ENCODE results near the gene RALGPS1.

RALGPS1 gene

GRCh38 chr9:126914458-126915280, at the start of gene RALGPS1:
Gene RALGPS1, plus strand, starts transcription at chr9:126914782. Its CDS starts 47,508 bp downstream, at chr9:126962290.
- DNase-seq = peak; percentile 96

- DNase-seq = no peak
Observed at GRCh38 chr9:126869368-126869767, 45.2 kb upstream of the RALGPS1 start.

- DNase-seq = no peak
Observed at GRCh38 chr9:126872516-126872915, 42.1 kb upstream of the RALGPS1 start.

GRCh38 chr9:126874546-126875314, 39.9 kb upstream of the RALGPS1 start:
- DNase-seq = no peak

GRCh38 chr9:126875756-126876510, 38.6 kb upstream of the RALGPS1 start:
- DNase-seq = no peak

- no peak for DNase-seq
Observed at GRCh38 chr9:126876531-126876930, 38.1 kb upstream of the RALGPS1 start.

- no peak for DNase-seq
Observed at GRCh38 chr9:126877418-126877817, 37.2 kb upstream of the RALGPS1 start.

GRCh38 chr9:126879288-126879687, 35.3 kb upstream of the RALGPS1 start:
- DNase-seq = no peak

GRCh38 chr9:126880226-126880946, 34.2 kb upstream of the RALGPS1 start:
- DNase-seq = no peak

- DNase-seq = no peak
Observed at GRCh38 chr9:126880947-126881332, 33.6 kb upstream of the RALGPS1 start.

- DNase-seq = no peak
Observed at GRCh38 chr9:126882746-126883145, 31.8 kb upstream of the RALGPS1 start.

GRCh38 chr9:126883636-126884035, 30.9 kb upstream of the RALGPS1 start:
- no peak for DNase-seq

GRCh38 chr9:126885131-126885641, 29.4 kb upstream of the RALGPS1 start:
- no peak for DNase-seq

- no peak for DNase-seq
Observed at GRCh38 chr9:126886034-126886822, 28.4 kb upstream of the RALGPS1 start.

- DNase-seq = no peak
Observed at GRCh38 chr9:126886897-126887296, 27.7 kb upstream of the RALGPS1 start.

GRCh38 chr9:126891676-126892075, 22.9 kb upstream of the RALGPS1 start:
- DNase-seq = no peak

- no peak for DNase-seq
Observed at GRCh38 chr9:126893079-126893478, 21.5 kb upstream of the RALGPS1 start.

GRCh38 chr9:126894052-126894603, 20.5 kb upstream of the RALGPS1 start:
- no peak for DNase-seq

GRCh38 chr9:126902210-126902609, 12.4 kb upstream of the RALGPS1 start:
- DNase-seq = no peak

GRCh38 chr9:126904586-126904985, 10.0 kb upstream of the RALGPS1 start:
- DNase-seq = no peak

- no peak for DNase-seq
Observed at GRCh38 chr9:126906091-126906490, 8.5 kb upstream of the RALGPS1 start.

Measured in femur (tissue), 1 donor.